ENCODE results near the gene HSPA9. TPM values are rescaled to one million over a fixed set of nuclear protein-coding genes. Genes with fewer than 3 reads are reported as not detected.

HSPA9 gene
- 208 TPM in 2 replicates for polyA plus RNA-seq

DNA sequence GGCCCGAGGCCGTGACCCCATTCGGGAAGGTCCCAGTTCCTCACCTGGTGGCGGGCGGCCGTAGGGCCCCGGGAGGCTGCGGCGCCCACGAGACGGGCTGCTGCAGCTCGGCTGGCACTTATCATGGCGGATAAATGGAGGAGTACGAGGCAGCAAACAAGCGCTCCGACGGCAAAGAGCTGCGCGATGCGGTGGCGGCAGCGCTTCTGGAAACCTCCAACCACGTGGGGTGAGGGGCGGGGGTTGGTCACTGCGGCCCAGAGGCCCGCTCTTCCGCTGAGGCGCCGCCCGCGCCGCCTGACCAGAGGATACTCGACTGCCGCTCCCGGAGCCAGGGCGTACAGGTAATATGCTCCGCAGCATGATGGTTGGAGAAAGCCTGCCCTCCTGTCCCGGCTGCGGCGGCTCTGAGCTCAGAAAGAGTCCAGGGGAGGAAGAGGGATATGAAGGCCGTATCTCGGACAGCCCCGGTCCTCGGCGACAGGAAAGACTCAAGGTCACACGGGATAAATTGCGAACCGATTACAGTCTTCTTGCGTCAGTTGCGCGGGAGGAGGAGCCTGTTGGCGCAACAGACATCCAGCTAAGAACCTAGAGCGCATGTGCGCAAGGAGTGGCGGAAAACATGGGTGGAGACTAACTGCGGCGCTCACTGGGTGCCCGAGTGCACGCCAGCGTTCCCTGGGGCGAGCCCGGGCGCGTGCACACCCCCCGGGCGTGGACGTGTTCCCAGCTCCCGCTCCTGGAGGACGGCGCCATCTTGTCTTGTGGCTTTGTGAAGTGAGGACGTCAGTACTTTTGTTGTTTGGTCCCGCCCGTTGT, at the start of gene HSPA9:
Gene HSPA9 (minus strand): TSS at position 208 of the 822 bp plus-strand sequence. CDS start 83 bp downstream, at position 125.

DNA sequence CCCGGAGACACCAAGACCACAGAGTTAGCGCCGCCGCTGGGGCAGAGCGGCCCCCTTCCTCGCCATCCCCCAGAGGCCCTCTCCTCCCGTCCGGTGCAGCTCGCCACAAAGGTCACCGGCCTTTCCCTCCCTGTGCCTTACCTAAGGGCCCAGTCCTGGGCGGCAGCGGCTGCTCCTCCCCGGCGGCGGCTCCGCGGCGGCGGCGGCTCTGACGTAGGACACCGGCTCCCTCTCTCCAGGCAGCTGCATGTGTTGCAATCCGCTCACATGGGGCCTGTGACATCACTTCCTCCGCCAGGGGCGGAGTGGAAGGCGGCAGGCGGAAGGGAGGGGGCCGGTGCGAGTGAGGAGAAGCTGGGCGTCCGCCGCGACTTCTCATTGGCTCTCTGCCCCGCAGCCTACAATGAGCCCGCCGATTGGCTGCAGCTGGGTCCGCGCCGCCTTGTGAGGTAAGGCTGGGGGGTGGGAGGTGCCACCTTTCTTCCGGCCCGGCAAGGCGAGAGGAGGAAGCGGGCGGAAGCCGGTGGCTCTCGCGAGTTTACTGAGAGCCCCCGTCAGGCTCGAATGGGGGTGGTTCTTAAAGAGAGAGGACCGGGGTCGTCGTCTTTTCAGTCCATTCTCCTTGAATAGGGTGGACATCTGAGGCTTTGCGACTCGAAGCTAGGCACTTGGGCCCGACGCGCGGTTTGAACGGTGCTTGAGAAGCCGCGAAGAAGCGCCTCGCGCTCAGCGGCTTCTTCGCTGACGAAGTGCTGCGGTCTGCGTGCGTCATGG, 32.1 kb downstream of the HSPA9 start, which contains the start of gene ETF1:
Gene ETF1 (minus strand): TSS at position 281 of the 774 bp plus-strand sequence. CDS start 318 bp downstream, outside the sequence.

Other genes starting within 250 kb of the HSPA9 start
- not detected in 2 replicates for gene CDC25C, start 243.6 kb downstream of the HSPA9 start, polyA plus RNA-seq
- gene FAM53C, start 237.1 kb downstream of the HSPA9 start, polyA plus RNA-seq, result 2.0 and 6.3 TPM in 2 replicates
- 18.6 and 23.9 TPM in 2 replicates for gene KDM3B, start 222.7 kb downstream of the HSPA9 start, polyA plus RNA-seq
- gene REEP2, start 136.3 kb downstream of the HSPA9 start, polyA plus RNA-seq, result 42.0 and 65.2 TPM in 2 replicates
- gene EGR1, start 109.9 kb downstream of the HSPA9 start, polyA plus RNA-seq, result 0.17 and 19.6 TPM in 2 replicates
- 34.8 and 38.8 TPM in 2 replicates for gene ETF1, start 32.2 kb downstream of the HSPA9 start, polyA plus RNA-seq
- 8.3 and 14.9 TPM in 2 replicates for gene CTNNA1, start 178.0 kb upstream of the HSPA9 start, polyA plus RNA-seq